CD4-positive, alpha-beta T cell treated with Interleukin-15 for 4 hours (primary cell): Measurements from ENCODE around the gene C14orf119.

ENCODE experiments used
- DNase-seq: peaks from one replicate; pipeline ENCODE4 v3.0.0-alpha.2; 2020; ENCODE audit warnings: low spot score

Gene C14orf119

DNA sequence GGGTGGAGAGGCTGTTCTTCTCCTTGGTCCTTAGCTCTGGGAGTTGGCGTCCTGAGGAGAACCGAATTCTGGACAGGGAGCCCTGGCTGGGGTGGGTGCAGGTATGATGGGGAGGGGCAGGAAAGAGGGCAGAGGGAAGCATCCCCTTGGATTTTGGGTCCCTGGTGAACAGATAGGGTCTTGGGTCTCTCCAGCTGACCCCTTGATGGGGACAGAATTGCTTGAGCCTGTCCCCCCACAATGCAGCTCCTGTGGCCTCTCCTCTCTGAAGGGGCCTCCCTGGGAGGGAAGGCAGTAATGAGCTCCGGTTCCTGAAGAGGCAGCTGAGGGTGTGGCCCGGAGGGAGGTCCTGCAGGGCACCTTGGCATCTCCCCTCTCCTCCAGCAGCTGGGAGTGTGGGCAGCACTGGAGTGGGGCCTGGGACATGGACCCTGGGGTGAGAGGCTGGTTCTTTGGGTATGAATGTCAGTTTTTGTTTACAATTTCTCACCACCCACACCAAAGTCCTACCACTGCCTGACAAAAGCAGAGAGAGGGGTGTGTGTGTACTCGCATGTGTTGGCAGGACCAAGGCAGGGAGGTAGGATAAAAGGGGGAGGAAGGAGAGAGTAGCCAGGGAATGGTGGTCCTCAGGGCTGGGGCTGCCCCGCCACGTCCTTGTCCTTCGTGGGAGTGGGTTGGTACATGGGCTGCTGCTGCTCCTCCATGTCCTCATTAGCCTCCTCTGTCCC, 31.4 kb downstream of the C14orf119 start:
- no peak for DNase-seq

DNA sequence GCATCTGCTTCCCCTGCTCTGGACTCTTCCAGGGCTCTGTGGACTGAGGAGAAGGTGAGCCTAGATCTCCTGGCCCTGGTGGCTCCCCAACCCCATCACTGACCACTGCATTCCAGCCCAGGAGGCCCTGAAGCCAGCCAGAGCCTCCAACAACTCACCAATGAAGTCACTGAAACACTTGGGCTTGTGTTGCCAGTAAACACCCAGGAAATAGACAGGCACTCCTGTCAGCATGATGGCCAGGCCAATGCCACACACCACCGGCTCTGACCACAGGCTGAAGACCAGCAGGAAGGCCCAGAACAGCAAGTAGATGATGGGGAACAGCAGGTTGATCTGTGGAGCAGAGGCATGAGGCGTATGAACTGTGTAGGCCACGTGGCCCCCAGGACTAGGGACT, 32.6 kb downstream of the C14orf119 start:
- DNase-seq: no peak

DNA sequence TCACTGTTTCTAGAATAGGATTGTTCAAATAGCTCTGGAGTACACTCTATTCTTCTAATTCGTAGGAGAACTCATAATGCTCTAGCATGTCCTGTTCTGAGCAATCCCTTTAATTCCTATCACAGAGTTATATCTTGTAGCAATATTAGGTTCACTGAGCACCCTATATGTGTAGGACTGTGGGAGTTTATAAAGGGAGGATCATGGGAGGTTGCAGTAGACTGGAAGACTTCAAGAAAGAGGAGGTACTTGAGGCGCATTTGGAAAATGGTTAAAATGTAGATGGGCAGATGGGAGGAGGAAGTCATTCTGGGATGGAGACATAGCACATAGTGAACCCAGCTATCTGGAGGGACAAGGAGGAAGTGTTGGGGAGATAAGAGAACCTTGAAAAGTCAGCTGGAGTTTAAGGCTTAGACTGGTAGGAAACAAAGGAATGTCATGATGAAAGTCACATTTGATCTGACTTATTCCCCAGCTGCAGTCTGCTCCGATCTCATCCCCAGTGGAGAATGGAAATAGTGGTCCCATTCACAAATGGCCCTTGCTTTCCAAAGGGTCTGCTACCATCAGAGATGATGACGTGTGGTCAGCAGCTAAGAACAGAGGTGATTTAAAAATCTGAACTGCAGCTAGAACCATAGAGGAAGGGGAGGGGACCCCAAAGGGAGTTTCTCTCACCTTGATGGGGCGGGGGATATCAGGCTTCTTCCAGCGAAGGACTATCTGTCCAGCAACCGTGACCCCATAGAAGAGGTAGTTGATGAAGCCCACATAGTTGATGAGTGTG, 33.9 kb downstream of the C14orf119 start:
- DNase-seq: no peak

DNA sequence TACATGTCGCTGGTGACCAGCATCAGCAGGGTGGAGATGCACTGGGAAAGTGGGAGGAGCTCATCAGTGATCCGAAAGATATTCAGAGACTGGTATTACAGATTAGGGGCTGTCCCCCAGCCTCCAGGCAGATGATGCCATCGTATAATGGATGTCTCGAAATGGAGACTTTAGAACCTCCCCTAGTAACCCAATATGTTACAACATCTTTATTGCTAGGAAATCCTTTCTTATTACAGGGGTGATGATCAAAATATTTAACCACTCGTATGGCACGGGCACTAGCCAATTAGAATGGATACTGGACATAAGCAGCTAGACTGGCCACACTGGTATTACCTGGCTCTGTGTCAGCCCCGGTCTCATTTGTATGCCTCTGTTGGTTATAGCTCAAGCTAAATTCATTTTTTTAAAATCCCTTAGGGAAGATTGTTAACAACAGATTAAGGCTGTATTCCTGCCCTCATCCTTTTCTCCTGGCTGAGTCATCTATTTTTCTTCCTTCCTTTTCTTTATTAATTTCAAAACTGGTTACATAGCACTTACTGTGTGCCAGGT, 34.5 kb downstream of the C14orf119 start:
- DNase-seq: no peak

DNA sequence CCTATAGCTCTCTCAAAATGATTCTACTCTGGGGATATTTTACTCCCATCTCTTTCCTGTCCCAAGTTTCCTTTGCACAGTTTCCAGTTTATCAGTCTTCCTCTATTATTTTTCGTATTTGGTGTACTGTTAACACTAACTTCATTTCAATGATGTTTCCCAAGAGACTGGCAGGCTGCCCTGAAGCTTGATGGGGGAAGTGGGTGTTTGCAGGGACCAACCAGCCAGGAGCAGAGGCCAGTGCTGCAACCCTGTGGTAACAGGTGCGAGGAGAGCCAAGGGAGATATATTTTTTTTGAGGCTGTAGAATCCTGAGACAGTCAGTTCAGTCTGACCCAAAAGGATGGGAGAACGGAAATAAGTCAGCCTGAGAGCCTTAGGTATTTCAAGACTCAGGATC, 35.6 kb downstream of the C14orf119 start:
- no peak for DNase-seq

DNA sequence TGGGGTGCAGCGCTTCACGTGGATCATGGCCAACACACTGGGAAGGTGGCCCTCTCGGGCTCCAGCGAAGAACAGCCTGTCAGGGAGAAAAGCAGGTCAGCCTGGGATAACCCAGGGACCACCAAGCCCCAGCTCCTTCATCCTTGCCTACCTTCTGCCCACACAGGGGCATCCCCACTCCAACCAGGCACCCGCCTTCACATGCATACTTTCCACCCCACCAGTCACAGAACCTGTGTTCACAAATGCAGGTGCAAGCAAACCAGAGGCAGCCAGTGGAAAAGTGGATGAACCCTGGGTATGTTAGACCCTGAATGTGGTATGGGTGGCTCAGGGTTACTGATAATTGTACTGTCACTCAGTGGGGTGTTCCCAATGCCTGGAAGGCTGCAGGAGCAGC, 36.2 kb downstream of the C14orf119 start:
- no peak for DNase-seq

DNA sequence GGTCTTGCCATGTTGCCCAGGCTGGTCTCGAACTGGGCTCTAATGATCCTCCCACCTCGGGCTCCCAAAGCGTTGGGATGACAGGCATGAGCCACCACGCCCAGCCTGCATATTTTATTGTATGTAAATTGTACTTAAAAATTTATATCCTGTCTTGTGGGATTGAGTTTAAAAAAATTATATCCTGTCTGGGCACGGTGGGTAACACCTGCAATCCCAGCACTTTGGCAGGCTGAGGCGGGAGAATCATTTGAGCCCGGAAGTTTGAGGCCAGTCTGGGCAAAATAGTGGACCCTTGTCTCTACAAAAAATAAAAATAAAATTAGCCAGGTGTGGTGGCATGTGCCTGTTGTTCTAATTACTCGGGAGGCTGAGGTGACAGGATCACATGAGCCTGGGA, 37.7 kb downstream of the C14orf119 start:
- DNase-seq: no peak

DNA sequence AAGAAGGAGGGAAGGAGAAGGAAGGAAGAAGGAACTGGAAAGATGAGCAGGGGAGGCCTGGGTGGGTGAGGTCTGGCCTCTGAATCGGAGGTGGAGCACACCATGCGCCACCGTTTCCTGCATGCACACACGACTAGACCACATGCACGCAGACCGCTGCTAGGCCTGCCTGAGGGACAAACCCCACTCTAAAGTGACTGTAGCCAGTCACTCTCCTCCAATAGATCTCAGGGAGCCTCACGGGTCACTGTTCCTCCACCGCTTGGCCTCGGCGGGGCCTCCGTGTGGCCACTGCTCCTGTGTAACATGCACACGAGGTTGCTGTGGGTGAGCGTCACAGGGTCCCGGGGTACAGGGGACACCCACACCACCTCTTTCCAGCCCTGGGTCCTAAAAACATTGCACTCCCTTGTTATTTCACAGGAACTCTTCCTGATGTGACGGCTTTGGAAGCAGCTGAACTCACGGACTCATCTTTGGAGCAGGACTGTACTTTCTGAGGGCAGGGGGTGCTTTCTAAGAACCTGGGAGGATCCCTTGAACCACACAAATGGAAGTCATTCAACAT, 41.3 kb downstream of the C14orf119 start:
- no peak for DNase-seq

DNA sequence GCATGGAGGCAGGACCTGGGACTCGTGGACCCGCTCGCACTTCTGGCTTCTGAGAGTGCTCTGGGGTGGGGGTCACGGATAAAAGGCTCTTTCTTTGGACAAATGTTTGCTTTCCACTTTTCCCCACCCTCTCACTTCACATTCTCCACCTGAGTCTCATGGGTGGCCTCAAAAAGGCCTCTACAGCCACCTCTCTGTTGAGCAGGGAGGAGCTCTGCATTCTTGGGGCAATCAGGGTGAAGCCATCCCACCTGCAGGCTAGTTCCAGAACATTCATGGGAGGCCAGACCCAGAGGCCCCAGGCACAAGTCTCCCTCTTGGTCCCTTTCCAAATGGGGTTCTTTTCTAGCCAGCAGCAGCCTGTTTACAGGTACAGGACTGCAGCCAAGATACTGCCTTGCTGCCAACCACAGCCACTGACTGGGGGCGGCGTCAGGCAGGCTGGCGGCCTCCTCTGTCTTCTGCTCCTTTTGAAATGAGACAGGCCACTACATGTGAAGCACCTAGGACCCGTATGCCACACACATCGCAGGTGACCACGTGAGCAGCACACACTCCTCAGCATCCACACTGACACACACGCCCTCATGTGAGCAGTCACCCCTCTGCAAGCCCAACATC, 42.0 kb downstream of the C14orf119 start:
- DNase-seq: no peak

DNA sequence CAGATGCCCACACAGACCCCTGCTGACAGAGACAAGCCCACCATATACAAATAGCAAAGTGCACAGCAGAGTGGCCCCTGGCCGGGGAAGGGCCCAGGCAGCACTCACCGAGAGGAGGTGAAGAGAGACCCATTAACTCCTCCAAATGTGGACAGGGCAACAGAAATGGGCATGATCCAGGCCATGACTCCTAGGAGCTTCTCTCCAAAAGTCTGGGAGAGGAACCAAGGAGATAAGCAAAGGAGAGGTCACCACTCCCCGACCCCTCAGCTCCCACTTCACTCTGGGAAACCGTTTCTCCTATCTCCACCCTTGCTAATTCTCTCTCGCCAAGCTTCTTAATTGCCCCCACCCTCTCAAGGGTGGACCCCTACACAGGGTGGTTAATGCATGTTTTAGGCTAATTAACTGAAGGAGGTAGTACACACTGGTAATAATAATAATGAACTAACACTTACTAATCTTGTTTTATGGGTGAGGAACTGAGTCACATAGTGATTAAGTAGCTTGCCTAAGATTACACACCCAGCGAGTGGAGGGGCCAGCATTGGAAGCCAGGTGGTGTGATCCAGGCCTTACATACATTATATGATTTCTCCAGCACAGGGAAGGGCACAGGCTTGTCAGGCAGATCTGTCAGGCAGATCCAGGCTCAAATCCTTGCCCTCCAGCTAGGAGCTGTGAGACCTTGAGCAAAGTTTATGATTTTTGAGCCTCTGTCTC, 42.7 kb downstream of the C14orf119 start:
- no peak for DNase-seq

DNA sequence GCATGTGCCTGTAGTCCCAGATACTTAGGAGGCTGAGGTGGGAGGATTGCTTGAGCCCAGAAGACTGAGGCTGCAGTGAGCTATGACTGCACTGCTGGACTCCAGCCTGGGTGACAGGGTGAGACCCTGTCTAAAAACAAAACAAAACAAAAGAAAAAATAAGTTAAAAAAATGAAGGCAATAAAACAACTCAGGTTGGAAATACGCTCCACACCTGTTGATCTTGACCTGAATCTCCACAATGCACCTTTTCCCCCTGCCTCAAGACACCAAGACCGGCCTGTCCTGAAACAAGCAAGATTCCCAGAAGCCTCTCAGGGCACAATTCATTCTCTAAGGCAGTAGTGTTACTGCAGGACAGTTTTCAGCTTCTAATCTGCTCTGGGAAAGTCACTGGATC, 44.6 kb downstream of the C14orf119 start:
- no peak for DNase-seq

DNA sequence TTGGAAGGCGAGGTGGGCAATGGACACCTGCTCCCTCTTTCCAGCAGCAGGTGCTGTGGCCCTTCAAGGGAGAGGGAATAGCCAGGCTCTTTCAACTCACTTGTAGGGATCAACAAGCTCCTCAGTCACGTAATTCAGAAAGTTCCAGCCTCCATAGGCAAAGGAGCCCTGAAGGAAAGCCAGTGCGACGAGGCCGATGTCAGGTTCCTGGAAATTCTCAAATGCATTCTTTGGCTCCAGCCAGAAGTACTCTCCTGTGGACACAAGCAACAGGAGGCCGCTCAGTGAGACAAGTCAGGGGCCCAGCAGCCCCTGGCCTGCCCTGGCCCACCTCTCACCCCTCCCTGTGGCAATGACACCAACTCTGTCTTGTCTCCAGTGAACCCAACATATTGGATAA, 45.1 kb downstream of the C14orf119 start:
- no peak for DNase-seq

DNA sequence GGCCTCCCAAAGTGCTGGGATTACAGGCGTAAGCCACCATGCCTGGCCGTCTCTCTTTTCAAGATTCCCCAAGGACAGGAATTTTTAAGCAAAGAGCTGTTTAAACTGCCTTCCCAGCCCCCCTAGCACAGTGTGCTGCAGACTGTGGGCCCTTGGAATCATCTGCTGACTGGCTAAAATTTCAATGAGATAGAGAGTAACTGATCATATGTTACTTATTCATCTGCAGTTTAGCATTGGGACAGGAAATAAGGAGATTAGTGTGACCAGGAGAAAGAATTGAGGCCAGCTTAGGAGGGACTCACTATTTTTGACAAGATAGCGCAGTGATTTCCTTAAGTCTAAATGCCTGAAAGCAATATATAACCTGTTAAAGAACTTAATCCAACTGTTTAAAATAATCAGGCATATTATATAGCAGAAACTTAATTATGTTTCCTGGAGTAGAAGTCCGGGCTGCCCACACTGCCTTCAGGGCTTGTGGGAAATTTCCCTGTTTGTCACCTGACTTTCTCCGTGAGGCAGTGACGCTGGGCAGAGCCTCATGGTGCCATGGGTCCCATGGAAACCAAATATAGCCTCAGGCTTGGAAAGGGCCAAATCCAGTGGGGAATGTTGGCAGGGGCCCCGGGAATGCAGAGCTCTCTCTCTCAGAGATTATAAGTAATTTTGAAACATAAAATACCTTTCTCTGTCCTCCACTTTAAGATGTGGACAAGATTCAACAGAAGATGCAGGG, 46.6 kb downstream of the C14orf119 start:
- no peak for DNase-seq

DNA sequence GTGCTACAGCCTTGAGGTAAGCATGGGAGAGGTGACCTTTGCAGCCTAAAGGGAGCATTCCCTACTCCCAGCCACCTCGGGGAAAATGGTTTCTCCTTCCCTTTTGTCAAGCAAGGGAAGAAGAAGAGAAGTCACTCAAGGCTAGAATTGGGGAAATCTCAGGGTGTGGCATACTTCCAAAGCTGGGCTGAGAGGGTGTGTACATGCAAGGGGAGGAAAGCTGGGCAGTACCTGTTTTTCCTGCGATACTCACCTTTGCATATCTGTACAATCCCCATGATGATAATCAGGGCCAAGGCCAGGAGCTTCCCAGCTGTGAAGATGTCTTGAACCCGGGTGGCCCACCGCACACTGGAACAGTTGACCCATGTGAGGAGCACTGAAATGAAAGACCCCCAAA, 47.5 kb downstream of the C14orf119 start:
- DNase-seq: no peak

DNA sequence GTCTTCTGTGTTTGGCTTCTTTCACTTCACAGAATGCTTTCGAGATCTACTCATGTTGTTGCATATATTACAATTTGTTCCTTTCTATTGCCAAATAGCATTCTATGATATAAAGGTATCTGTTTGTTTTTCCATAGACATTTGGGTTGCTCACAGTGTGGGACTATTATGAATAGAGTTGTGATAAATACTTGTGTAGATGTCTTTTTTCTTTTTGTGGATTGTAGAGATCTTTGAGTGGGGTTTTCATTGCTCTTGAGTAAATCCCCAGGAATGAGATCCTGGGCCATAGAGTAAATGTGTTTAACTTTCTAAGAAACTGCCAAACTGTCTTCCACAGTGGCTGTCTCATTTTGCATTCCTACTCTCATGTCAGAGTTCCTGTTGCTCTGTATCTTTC, 48.6 kb downstream of the C14orf119 start:
- no peak for DNase-seq

DNA sequence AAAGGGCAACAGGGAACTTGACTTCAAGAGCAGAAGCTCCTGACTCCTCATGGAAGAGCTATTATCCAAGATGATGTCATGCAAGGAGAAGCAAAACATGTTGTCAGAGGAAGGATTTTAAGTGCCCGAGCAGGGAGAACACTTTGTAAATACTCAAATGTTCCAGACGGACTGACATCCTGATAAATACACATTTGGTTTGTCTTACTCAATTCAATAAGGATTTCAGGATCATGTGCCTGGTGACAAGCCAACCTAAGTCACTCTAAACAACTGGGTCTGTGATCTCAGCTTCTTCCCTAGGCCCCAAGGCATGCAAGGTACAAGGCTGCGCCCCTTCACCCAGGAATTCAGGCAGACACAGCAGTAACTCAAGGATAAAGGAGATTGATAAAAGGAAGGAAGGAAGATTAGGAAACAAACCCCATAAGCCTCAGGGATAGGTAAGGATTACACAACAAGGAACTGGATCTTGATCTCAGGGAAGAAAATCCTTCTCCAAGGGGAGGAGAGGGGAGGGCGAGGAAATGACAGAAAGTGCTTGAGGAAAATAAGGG, 50.6 kb downstream of the C14orf119 start:
- DNase-seq: no peak

DNA sequence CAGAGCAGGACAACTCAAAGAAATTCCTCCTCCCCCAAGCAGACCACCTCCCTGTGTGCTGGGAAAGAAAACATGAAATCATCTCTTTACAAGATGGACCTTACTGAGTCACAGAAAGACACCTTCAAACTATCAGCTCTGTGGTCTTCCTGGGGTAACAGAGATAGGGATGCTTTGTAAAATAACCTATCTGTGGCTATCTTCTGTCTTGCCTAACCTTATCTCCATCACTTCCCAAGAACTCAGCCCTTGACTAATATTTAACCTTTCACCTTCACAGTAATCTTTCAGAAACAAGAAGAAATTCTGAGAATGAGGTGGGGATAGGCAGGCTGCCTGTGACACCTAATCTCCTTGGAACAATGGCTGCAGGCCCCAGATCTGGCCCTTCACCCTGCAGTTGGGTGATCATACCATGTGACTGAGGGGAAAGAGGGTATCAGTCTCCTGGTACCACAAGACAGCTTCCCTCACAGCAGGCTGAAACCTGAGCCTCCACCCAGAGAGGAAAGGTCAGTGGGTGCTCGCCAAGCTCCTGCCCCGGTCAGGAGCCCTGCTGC, 51.1 kb downstream of the C14orf119 start:
- DNase-seq: no peak

DNA sequence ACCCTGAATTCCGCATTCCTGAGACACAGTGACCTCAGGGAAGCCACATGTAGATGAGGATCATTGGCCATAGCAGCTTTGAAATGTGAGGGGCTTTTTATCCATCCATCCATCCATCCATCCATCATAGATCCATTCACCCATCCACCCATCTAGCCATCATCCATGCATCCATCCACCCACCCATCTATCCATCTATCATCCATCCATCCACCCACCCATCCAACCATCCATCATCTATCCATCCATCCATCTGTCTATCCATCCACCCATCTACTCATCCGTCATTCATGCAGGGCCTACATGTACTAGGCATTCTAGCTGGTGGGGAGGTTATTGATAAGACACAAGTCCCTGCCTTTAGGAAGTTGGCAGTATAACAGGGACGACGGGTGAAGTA, 51.7 kb downstream of the C14orf119 start:
- DNase-seq: no peak

DNA sequence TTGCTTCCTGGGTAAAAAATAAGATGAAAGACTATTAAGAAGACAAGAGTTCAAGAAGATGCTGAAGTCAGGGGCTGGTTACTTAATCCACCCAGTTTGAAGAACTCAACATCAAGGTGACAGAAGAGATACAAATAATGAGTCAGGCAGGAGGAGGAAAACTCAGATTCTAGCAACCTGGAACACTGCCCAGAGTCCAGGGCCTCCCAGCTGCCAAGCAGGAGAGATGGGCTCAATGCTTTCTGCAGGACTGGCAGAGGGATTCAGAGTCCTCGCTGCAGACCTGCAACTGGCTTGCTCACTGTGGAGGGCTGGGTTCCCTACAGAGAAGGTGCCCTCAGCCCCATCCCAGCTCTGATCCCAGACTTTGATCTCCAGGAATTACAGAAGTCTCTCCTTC, 52.4 kb downstream of the C14orf119 start:
- DNase-seq: no peak

DNA sequence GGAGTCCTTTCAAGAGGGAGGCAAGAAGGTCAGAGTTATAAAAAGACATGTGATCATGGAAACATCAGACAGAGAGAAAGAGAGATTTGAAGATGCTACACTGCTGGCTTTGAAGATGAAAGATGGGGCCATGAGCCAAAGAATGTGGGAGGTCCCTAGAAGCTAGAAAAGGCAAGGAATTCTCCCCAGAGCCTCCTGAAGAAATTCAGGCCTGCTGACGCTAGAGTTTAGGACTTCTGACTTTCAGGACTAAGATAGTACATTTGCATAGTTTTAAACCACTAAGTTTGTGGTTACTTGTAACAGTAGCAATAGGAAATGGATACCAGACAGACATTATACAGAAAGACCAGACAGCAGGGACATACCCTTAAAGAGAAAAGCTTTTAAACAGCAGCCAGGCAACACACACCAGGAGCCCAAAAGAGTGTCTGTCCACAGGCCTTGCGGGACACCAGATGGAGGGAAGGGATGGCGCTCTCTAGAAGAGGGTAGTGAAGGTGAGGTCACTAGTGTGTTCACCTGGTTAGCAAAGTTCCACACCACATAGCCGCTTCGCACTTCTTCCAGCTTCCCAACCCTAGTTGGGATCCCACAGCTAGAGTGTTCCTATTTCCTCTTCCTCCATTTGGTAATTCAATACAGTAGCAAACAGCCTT, 53.4 kb downstream of the C14orf119 start:
- no peak for DNase-seq
